ENCODE results near the gene ALKBH7. TPM values are rescaled to one million over a fixed set of nuclear protein-coding genes. Genes with fewer than 3 reads are reported as not detected.

ALKBH7 gene
- total RNA-seq, 4 donors from 2014 or later = 26.9 to 78.9 (median 60.2) TPM

DNA sequence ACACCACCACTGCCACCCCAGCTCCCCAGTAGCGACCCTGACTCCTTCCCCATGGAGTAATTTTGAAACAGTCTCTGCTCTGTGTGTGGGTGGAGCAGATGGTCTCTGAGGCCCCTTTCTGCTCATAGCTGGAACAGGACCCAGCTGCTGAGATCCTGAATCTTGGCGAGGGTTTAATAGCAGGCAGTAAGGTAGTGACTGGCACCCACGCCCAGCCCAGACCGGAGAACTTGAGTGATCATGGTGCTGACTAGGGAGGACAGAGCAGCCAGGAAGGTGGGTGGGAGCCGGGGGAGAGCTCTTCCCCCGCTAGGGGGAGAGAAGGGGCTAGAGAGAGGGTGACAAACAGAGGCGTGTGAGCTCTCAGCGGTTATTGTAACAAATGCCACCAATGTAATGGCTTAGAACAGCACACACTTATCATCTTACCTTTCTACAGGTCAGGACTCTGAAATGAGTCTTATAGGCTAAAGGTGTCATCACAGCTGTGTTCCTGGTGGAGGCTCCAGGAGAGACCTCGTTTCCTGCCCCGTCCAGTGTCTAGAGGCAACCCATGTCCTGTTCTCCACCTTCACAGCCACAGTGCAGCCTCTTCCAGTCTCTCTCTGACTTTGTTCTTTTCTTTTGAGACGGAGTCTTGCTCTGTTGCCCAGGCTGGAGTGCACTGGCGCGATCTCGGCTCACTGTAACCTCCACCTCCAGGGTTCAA, 31.9 kb upstream of the ALKBH7 start:
- TF ChIP-seq, protein P1, sequence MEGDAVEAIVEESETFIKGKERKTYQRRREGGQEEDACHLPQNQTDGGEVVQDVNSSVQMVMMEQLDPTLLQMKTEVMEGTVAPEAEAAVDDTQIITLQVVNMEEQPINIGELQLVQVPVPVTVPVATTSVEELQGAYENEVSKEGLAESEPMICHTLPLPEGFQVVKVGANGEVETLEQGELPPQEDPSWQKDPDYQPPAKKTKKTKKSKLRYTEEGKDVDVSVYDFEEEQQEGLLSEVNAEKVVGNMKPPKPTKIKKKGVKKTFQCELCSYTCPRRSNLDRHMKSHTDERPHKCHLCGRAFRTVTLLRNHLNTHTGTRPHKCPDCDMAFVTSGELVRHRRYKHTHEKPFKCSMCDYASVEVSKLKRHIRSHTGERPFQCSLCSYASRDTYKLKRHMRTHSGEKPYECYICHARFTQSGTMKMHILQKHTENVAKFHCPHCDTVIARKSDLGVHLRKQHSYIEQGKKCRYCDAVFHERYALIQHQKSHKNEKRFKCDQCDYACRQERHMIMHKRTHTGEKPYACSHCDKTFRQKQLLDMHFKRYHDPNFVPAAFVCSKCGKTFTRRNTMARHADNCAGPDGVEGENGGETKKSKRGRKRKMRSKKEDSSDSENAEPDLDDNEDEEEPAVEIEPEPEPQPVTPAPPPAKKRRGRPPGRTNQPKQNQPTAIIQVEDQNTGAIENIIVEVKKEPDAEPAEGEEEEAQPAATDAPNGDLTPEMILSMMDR (IDR thresholded peaks at IDR 0.05; ENCODE audit: low read depth) = no peak

DNA sequence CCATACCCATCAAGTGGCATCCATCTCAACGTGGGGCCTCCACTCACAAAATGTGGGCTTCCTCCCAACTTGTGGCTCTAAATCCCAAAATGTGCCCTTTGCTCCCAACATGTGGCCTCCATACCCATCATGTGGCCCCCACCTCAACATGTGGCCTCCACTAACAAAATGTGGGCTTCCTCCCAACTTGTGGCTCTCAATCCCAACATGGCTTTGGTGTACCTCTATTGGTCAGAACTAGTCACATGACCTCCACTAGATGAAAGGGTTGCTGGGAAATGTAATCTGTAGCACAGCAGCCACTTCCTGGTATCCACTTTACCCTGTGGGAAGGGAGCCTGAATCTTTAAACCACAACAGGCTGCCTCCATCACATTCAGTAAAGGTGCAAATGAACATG, 29.1 kb upstream of the ALKBH7 start:
- TF ChIP-seq, protein P1 (IDR thresholded peaks at IDR 0.05; ENCODE audit: low read depth) = no peak

DNA sequence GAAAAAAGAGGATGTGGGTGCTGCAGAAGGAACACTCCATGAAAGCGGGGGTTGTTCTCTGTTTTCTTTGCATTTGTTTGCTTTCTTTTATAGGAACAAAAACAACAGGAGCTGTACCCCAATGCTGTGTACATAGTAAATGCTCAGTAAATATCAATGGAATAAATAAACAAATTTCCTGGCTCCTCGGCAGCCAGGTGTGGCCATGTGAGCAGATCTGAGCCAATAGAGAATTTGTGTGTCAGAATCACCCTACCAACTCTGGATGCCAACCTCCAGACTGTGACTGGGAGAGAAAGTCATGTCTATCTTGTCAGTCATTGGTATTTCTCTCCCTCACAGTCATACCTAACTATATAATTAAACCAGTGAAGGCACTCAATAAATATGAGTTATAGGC, 21.9 kb upstream of the ALKBH7 start:
- TF ChIP-seq, protein P1 (IDR thresholded peaks at IDR 0.05; ENCODE audit: low read depth) = no peak

DNA sequence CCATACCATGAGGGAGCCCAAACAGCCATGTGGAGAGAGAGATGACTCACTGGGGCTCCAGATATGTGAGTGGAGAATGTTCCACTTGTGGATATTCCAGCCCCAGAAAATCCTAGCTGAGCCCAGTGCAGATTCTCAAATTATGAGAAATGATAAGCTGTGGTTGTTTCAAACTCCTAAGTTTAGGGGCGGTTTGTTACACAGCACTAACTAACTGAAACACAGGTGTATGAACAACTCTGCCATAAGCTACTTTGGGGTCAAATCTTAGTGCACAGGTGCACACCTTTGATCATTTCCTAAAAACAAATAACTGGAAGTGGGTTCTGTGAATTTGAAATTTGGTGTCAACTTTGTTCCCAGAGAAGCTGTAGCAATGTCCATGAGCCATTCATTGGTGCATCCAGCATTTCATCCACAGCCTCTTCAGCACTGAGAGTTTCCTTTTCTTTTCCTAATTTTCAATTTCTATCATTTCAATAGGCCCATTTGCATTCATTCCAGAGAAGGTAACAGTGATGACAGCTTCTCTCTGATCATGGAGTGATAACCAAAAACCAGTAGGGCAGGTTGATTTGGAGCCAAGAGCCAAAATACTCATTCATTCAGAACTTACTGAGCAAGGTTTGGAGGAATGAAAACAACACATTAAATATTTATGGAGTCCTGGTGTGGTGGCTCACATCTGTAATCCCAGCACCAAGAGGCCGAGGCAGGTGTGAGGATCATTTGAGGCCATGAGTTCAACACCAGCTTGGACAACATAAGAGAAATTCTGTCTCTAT, 20.0 kb upstream of the ALKBH7 start:
- TF ChIP-seq, protein P1 (IDR thresholded peaks at IDR 0.05; ENCODE audit: low read depth) = no peak

DNA sequence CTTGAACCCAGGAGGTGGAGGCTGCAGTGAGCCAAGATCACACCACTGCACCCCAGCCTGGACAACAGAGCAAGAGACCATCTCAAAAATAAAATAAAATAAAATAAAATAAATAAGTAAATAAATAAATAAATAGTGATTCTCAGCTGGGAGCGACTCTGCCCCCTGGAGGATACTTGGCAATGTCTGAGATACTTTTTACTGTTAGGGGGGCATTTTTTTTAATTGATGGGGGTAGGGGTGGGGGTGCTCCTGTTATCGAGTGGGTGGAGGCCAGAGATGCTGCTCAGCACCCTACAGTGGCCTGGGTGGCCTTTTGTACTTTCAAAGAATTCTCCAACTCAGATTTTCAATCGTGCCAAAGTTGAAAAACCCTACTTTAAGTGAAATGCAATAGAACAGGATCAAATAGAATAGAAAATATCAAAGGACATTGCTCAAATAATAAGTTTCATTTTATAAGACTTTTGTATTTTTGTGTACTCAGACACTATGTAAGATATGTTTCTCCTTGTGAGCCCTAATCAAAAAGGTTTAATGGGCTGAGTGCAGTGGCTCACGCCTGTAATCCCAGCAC, 18.4 kb upstream of the ALKBH7 start:
- TF ChIP-seq, protein P1 (IDR thresholded peaks at IDR 0.05; ENCODE audit: low read depth) = no peak

DNA sequence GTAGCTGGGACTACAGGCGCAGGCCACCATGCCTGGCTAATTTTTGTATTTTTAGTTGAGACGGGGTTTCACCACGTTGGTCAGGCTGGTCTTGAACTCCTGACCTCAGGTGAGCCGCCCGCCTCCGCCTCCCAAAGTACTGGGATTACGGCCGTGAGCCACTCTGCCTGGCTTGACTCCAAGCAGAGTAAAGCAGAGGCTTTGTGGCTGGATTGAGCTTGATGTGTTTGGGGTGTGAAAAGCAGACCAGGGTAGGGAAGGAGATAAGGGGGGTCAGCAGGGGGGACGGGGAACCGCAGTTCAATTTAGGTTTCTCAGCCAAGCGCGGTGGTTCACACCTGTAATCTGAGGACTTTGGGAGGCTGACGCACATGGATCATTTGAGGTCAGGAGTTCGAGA, 15.4 kb upstream of the ALKBH7 start:
- TF ChIP-seq, protein P1 (IDR thresholded peaks at IDR 0.05; ENCODE audit: low read depth) = no peak

DNA sequence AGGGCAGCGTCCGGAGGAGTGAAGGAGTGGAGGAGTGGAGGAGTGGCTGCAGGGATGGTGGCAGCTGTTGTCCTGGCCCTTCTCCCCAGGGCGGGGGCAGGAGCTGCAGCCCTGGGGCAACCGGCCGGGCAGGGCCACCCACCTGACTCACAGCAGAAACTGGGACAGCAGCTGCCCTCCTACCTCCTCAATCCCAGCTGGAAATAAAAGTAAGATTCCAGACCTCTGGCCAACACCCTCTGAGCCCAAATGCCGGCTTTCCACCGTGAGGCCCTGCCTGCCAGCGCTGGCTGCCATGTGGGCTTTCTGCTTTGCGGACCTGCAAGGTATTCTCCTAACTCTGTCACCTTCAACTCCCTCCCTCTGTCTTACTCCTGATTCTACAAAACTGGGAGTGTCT, 14.6 kb upstream of the ALKBH7 start:
- TF ChIP-seq, protein P1 (IDR thresholded peaks at IDR 0.05; ENCODE audit: low read depth) = no peak

Data from subcutaneous adipose tissue (tissue), 4 donors.